Body of pancreas (tissue), 4 donors: Measurements from ENCODE around the gene PFKL. TPM values are rescaled to one million over a fixed set of nuclear protein-coding genes. Genes with fewer than 3 reads are reported as not detected.

Experiments used
- ATAC-seq: fragments of 150-250 bp; one replicate; pipeline ENCODE4 v1.9.1; 2016
- DNase-seq, 4 donors: peaks; one replicate each; pipeline ENCODE4 v3.0.0-alpha.2; 2019
- H3K27ac ChIP-seq, 4 donors: fragments of 200-600 bp; sonication (generic); 1 replicate in 3 of 4; 2 replicates in 1 of 4; pipeline versions ENCODE4 v1.5.1 to v1.6.1; 2016 to 2019; ENCODE audit warnings: mild to moderate bottlenecking in 1 of 4, mixed read lengths in 1 of 4, moderate library complexity in 1 of 4
- H3K27me3 ChIP-seq, 2 donors: fragments of 200-600 bp; sonication (generic); one replicate each; pipeline ENCODE4 v1.6.0; 2016; ENCODE audit warnings: mild to moderate bottlenecking in 1 of 2
- H3K36me3 ChIP-seq, 2 donors: fragments of 200-600 bp; sonication (generic); replicated peaks in 1 of 2; 2 replicates each; pipeline ENCODE4 v1.5.1; 2016; ENCODE audit warnings: low read depth in 2 of 2; ENCODE audit not compliant: insufficient read depth in 1 of 2
- H3K4me1 ChIP-seq: fragments of 200-600 bp; sonication (generic); one replicate; pipeline ENCODE4 v1.6.0; 2016
- H3K4me3 ChIP-seq, 2 donors: fragments of 200-600 bp; sonication (generic); 1 replicate in 1 of 2; 2 replicates in 1 of 2; pipeline ENCODE4 v1.5.1; 2016 to 2019
- H3K9me3 ChIP-seq, 3 donors: fragments of 200-600 bp; sonication (generic); 1 replicate in 2 of 3; 2 replicates in 1 of 3; pipeline ENCODE4 v1.5.1; 2016
- POLR2A ChIP-seq, 3 donors: fragments of 450-650 bp; IDR thresholded peaks; one replicate each; pipeline ENCODE4 v1.6.1; 2016; ENCODE audit warnings: antibody characterized with exemption in 3 of 3, mild to moderate bottlenecking in 2 of 3
- WGBS, 2 donors: methylation state at CpG; one replicate each; pipeline ENCODE4 v1.1.5; 2017; 5-methylcytosine and 5-hydroxymethylcytosine counted together
- intact Hi-C: fragments of 100-400 bp; cut with DNase I; formaldehyde crosslinking; loops from one replicate; pipeline ENCODE4 v1.15.1; 2023
- total RNA-seq, 2 donors: library from RNA; depleted of rRNA; stranded (reverse); fragments of >200 nt; gene quantifications; one replicate each; pipeline ENCODE4 v1.1.0, GENCODE V29; 2016
- TF ChIP-seq, protein P1 (sequence below), 7 experiments: fragments of 450-650 bp in 4 of 7; fragments of 200-600 bp in 3 of 7; sonication (generic) in 3 of 7; IDR thresholded peaks; one replicate each; pipeline ENCODE4 v1.5.1; 2016 to 2019; ENCODE audit warnings: antibody characterized with exemption in 7 of 7

The PFKL gene
- total RNA-seq, 2 donors from 2014 or later = 56.8 to 104 TPM

DNA sequence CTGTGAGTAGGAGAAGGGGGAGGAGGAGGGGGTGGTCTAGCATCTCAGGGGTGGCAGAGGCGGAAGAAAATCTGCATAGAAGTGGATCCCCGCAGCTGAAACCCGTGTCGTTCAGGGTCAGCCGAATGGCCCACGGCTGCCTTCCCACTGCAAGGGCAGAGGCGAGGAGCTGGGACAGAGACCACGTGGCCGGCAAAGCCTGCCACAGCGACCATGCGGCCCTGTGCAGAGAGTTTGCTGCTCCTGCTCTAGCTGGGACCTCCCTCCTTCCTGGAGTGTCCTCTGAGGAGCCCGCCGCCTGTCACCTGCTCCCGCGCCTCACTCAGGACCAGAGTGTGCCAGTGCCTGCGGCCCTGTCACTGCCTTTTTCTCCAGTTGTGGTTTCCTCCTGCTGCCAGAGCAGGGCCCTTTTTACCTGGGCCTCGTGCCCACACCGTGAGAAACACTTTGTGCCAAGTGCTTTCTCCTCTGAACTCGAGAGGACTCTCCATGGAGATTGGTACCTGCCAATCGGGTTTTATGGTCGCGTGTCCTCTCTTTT lies 48.1 kb downstream of the PFKL start:
- no peak for TF ChIP-seq POLR2A (IDR thresholded peaks at IDR 0.05)
- TF ChIP-seq, protein P1, sequence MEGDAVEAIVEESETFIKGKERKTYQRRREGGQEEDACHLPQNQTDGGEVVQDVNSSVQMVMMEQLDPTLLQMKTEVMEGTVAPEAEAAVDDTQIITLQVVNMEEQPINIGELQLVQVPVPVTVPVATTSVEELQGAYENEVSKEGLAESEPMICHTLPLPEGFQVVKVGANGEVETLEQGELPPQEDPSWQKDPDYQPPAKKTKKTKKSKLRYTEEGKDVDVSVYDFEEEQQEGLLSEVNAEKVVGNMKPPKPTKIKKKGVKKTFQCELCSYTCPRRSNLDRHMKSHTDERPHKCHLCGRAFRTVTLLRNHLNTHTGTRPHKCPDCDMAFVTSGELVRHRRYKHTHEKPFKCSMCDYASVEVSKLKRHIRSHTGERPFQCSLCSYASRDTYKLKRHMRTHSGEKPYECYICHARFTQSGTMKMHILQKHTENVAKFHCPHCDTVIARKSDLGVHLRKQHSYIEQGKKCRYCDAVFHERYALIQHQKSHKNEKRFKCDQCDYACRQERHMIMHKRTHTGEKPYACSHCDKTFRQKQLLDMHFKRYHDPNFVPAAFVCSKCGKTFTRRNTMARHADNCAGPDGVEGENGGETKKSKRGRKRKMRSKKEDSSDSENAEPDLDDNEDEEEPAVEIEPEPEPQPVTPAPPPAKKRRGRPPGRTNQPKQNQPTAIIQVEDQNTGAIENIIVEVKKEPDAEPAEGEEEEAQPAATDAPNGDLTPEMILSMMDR (IDR thresholded peaks at IDR 0.05) = no peak
- Histone ChIP-seq H3K36me3 (no peaks in the 10 kb centered on the region), H3K4me1 (no peaks in the 10 kb centered on the region), H3K27ac (no peak overlapping the region), H3K27me3 (peaks cover 0 to 7% of the 10 kb centered on the region in 2 donors), H3K9me3 (no peaks in the 10 kb centered on the region), H3K4me3 (no peak overlapping the region)
- ATAC-seq (no peak), DNase-seq (no peak)
- WGBS, 2 donors = 42 to 57% methylated on average over 17 to 22 of the region's 22 CpGs
- intact Hi-C loops = no loop called here

DNA sequence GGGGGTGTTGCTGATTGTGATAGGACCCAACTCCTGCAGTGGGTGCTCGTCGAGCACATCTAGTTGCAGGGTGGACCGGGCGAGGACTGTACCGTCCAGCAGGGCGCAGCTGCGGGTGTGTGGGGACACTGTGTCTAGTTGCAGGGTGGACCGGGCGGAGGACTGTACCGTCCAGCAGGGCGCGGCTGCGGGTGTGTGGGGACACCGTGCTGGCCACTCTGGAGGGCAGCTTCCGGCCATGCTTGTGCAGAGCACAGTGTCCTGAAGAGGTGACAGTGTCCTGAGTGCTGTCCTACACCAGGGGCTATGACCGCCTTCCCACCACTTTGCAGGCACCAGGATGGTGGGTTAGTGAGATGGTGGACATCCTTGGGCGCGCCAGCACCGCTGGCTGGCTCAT lies 49.0 kb downstream of the PFKL start:
- TF ChIP-seq, protein P1 (IDR thresholded peaks at IDR 0.05) = no peak
- no peak for TF ChIP-seq POLR2A (IDR thresholded peaks at IDR 0.05)
- Histone ChIP-seq H3K36me3 (no peaks in the 10 kb centered on the region), H3K27me3 (peaks cover 0 to 7% of the 10 kb centered on the region in 2 donors), H3K4me1 (no peaks in the 10 kb centered on the region), H3K9me3 (no peaks in the 10 kb centered on the region), H3K27ac (no peak overlapping the region), H3K4me3 (no peak overlapping the region)
- DNase-seq (no peak), ATAC-seq (no peak)
- intact Hi-C loops = no loop called here
- WGBS, 2 donors = 79% methylated on average over 19 of the region's 19 CpGs; no CpG with 5 or more reads in 1 of the 2 donors

DNA sequence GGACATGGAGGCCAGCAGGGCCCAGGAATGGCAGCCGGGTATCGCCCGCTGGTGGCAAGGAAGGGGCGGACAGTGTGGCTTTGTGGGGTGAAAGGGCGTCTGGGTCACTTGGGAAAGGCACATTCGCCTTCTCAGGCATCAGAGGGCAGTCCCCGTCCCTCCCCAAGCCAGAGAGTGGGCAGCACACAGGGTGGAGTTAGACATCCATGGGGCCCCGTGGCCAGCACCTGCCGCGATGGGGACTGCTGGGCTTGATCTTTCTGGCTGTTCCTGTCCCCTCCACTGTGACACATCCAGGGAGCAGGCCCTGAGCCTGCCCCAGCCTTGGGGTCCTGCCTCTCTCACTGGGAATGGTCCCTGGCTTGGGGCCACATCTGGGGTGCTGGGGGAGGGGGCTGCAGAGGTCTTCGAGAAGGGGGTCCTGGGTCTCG lies 49.6 kb downstream of the PFKL start:
- Histone ChIP-seq H3K4me1 (no peaks in the 10 kb centered on the region), H3K27me3 (peaks cover 0 to 7% of the 10 kb centered on the region in 2 donors), H3K36me3 (no peaks in the 10 kb centered on the region), H3K9me3 (no peaks in the 10 kb centered on the region), H3K4me3 (no peak overlapping the region), H3K27ac (no peak overlapping the region)
- DNase-seq = no peak
- intact Hi-C loops = no loop called here
- no peak for ATAC-seq
- WGBS, 2 donors = 72 to 82% methylated on average over 6 to 10 of the region's 12 CpGs
- no peak for TF ChIP-seq POLR2A (IDR thresholded peaks at IDR 0.05)
- TF ChIP-seq, protein P1 (IDR thresholded peaks at IDR 0.05) = no peak

DNA sequence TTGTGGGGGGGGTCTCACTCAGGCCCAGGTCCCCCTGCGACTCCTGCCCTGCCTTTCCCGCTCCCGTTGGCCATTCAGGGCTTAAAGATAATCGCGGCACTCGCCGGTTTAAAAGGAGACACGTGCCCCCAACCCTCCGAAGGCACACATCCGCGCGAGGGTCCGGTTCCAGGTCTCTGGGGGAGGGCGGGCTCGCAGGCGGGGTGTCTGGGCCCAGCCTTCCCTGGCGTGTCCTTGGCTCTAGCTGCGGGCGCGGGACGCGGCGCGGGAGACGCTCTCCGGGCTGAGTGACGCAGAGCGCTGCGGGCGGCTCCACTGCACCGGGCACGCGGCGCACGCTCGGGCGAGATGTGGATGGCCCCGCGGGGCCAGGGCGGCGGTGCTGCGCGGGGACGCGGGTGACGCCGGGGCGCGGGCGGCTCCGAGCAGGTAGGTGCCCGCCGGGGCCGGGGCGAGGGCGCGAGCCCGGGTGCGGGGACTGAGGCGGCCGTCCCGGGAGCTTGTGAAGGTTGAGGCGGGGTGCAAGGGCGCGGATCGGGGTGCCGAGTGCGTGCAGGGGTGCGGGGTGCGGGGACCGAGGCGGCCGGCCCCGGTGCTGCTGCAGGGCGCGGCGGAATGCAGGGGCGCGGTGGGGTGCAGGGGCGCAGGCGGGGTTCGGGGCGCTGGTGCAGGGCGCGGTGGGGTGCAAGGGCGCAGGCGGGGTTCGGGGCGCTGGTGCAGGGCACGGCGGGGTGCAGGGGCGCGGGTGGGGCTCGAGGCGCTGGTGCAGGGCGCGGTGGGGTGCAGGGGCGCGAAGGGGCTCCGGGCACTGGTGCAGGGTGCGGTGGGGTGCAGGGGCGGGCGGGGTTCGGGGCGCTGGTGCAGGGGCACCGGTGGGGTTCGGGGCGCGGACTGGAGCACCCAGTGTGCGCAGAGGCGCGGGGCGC lies 50.3 kb downstream of the PFKL start:
- H3K27ac ChIP-seq = no peak overlapping the region
- DNase-seq (no peak), ATAC-seq (no peak)
- peaks cover 0 to 7% of the 10 kb centered on the region in 2 donors for H3K27me3 ChIP-seq
- intact Hi-C loops = no loop called here
- H3K4me1 ChIP-seq = no peaks in the 10 kb centered on the region
- no peak overlapping the region for H3K4me3 ChIP-seq
- WGBS, 2 donors = 5 to 10% methylated on average over 9 to 57 of the region's 113 CpGs
- TF ChIP-seq, protein P1 (IDR thresholded peaks at IDR 0.05) = no peak
- no peak for TF ChIP-seq POLR2A (IDR thresholded peaks at IDR 0.05)
- H3K36me3 ChIP-seq = no peaks in the 10 kb centered on the region
- no peaks in the 10 kb centered on the region for H3K9me3 ChIP-seq
